IPS-18c (cell line): ENCODE measurements around the gene RNF145.

Source experiments
- H3K4me3 ChIP-seq: 2 replicates; pipeline ENCODE4 v1.7.0; 2013; ENCODE audit warnings: low read depth, mild to moderate bottlenecking, low read length, moderate library complexity; ENCODE audit not compliant: insufficient read depth
- H3K9me3 ChIP-seq: one replicate; pipeline ENCODE4 v1.6.1; 2013; ENCODE audit warnings: mild to moderate bottlenecking, low read length, moderate library complexity; ENCODE audit not compliant: control insufficient read depth, insufficient read depth

RNF145 gene

DNA sequence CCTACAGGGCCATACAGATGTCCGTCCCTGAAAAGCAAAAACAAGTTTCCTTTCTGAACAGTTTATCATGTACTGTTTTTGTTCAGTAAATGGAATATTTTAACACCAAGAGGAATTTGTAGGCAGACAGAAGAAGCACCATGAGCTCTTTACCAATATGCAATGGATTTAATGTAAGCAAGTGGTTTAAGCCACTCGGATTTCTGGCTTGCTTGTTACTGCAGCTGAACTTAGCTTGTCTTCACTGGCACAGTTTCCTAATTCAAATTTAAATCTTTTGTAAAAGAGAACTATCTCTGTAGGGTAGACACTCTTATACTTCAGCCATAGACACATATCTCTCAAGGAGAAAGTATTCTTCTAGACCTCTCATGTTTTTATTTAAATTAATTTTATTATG lies 96.9 kb downstream of the RNF145 start:
- Histone ChIP-seq H3K4me3 (no peak overlapping the region), H3K9me3 (peaks cover 2% of the 10 kb centered on the region)
